Astrocyte (in vitro differentiated cells and primary cell): ENCODE data around the gene PPIA. TPM values are rescaled to one million over a fixed set of nuclear protein-coding genes. Genes with fewer than 3 reads are reported as not detected.

Experiments
- DNase-seq: peaks from one replicate; pipeline ENCODE4 v3.0.0-alpha.2; 2010; ENCODE audit warnings: low read depth
- FAIRE-seq: peaks from 2 replicates; lab custom pipeline; 2011; peaks lifted over from hg19 to GRCh38; lab: Jason Lieb, UNC
- H2AFZ ChIP-seq: 2 replicates; pipeline ENCODE4 v1.6.0; 2012; ENCODE audit warnings: low read depth, low read length, inconsistent platforms
- H3K27ac ChIP-seq: 2 replicates; pipeline ENCODE4 v1.5.1; 2011; ENCODE audit warnings: low read depth, low read length, inconsistent platforms
- H3K27me3 ChIP-seq: 2 replicates; pipeline ENCODE4 v1.6.0; 2011; ENCODE audit warnings: low read length, inconsistent platforms; ENCODE audit not compliant: insufficient read depth
- H3K36me3 ChIP-seq: 2 replicates; pipeline ENCODE4 v1.5.1; 2011; ENCODE audit warnings: low read length, inconsistent platforms; ENCODE audit not compliant: insufficient read depth
- H3K4me1 ChIP-seq: 2 replicates; pipeline ENCODE4 v1.5.1; 2011; ENCODE audit warnings: low read length, inconsistent platforms; ENCODE audit not compliant: insufficient read depth
- H3K4me2 ChIP-seq: 2 replicates; pipeline ENCODE4 v1.6.0; 2012; ENCODE audit warnings: low read length, inconsistent platforms
- H3K4me3 ChIP-seq: 2 replicates; pipeline ENCODE4 v1.5.1; 2011; ENCODE audit warnings: low read depth, mild to moderate bottlenecking, low read length, inconsistent platforms; ENCODE audit not compliant: insufficient read depth
- H3K79me2 ChIP-seq: 2 replicates; pipeline ENCODE4 v1.6.0; 2012; ENCODE audit warnings: mild to moderate bottlenecking, low read length, inconsistent platforms; ENCODE audit not compliant: insufficient read depth
- H3K9ac ChIP-seq: 2 replicates; pipeline ENCODE4 v1.6.0; 2012; ENCODE audit warnings: mild to moderate bottlenecking, low read length, inconsistent platforms
- H3K9me3 ChIP-seq: 2 replicates; pipeline ENCODE4 v1.5.1; 2012; ENCODE audit warnings: low read depth, mild to moderate bottlenecking, low read length, inconsistent platforms; ENCODE audit not compliant: insufficient read depth
- H4K20me1 ChIP-seq: 2 replicates; pipeline ENCODE4 v1.6.0; 2012; ENCODE audit warnings: low read length, inconsistent platforms; ENCODE audit not compliant: insufficient read depth
- H3K27ac Mint-ChIP-seq: one replicate; pipeline ENCODE4 v1.8.0; 2021; ENCODE audit warnings: mild to moderate bottlenecking, mixed read lengths; ENCODE audit not compliant: unreplicated experiment
- H3K27me3 Mint-ChIP-seq: one replicate; pipeline ENCODE4 v1.8.0; 2021; ENCODE audit warnings: low read depth, mixed read lengths; ENCODE audit not compliant: unreplicated experiment
- H3K36me3 Mint-ChIP-seq: one replicate; pipeline ENCODE4 v1.8.0; 2021; ENCODE audit warnings: low read depth, mixed read lengths; ENCODE audit not compliant: unreplicated experiment
- H3K4me1 Mint-ChIP-seq: one replicate; pipeline ENCODE4 v1.8.0; 2021; ENCODE audit warnings: low read depth, mixed read lengths; ENCODE audit not compliant: unreplicated experiment
- H3K4me3 Mint-ChIP-seq: one replicate; pipeline ENCODE4 v1.8.0; 2021; ENCODE audit warnings: mild to moderate bottlenecking, moderate library complexity, mixed read lengths; ENCODE audit not compliant: unreplicated experiment
- H3K9me3 Mint-ChIP-seq: one replicate; pipeline ENCODE4 v1.8.0; 2021; ENCODE audit warnings: mild to moderate bottlenecking, mixed read lengths; ENCODE audit not compliant: unreplicated experiment
- EZH2 ChIP-seq: IDR thresholded peaks from 2 replicates; pipeline ENCODE4 v1.6.1; 2012; ENCODE audit warnings: mild to moderate bottlenecking, low read length, inconsistent platforms; ENCODE audit not compliant: insufficient read depth
- total RNA-seq: library from RNA; stranded (reverse); gene quantifications from 2 replicates; pipeline ENCODE4 v1.2.1, GENCODE V29; 2021
- TF ChIP-seq, protein P1 (sequence below): IDR thresholded peaks from 2 replicates; pipeline ENCODE4 v1.5.1; 2011; ENCODE audit warnings: low read depth, mild to moderate bottlenecking, inconsistent platforms, low read length, moderate library complexity; ENCODE audit not compliant: insufficient read depth

PPIA gene
- total RNA-seq, 1 donor from 2014 or later = 1,628 TPM

DNA sequence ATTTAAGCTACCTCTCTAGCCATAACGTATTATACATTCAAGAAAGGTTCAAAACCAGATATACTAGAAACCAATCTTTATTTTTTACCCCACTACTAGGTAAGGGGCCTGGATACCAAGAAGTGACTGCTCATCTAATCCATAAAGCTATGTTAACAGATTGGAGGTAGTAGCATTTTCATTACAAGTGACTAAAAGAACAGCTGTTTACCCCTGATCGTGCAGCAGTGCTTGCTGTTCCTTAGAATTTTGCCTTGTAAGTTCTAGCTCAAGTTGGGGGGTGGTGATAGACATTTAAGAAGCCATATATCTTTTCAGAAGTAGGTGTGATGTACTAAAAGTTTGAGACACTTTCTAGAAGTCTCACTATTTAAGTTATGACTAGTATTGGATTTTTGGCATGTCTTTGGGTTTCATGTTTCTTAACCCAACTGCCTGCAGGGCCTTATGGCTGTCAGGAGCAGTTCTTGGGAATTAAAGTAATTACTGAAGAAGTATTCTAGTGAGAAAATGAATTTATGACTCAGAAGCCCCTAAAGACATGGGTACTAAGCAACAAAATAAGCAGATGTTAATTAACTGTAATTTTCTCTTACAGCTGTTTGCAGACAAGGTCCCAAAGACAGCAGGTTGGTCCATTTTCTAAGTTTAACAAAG, 2.3 kb downstream of the PPIA start:
- Mint-ChIP-seq H3K27me3 (no peaks in the 10 kb centered on the region), H3K27ac (no peak overlapping the region), H3K4me1 (peaks cover 19% of the 10 kb centered on the region), H3K36me3 (peaks cover 17% of the 10 kb centered on the region), H3K4me3 (peak overlapping the region; percentile 98), H3K9me3 (no peaks in the 10 kb centered on the region)
- peak; percentile 22 for DNase-seq
- Histone ChIP-seq H3K4me1 (peaks cover 27% of the 10 kb centered on the region), H2AFZ (no peak overlapping the region), H3K27ac (peak overlapping the region; percentile 3), H3K79me2 (peaks cover 53% of the 10 kb centered on the region), H3K9me3 (no peaks in the 10 kb centered on the region), H3K27me3 (no peaks in the 10 kb centered on the region), H4K20me1 (peaks cover 66% of the 10 kb centered on the region), H3K4me2 (peak overlapping the region; percentile 88), H3K9ac (peak overlapping the region; percentile 100), H3K4me3 (peak overlapping the region; percentile 78), H3K36me3 (peaks cover 46% of the 10 kb centered on the region)
- FAIRE-seq = no peak
- TF ChIP-seq EZH2 = no peak
- TF ChIP-seq, protein P1, sequence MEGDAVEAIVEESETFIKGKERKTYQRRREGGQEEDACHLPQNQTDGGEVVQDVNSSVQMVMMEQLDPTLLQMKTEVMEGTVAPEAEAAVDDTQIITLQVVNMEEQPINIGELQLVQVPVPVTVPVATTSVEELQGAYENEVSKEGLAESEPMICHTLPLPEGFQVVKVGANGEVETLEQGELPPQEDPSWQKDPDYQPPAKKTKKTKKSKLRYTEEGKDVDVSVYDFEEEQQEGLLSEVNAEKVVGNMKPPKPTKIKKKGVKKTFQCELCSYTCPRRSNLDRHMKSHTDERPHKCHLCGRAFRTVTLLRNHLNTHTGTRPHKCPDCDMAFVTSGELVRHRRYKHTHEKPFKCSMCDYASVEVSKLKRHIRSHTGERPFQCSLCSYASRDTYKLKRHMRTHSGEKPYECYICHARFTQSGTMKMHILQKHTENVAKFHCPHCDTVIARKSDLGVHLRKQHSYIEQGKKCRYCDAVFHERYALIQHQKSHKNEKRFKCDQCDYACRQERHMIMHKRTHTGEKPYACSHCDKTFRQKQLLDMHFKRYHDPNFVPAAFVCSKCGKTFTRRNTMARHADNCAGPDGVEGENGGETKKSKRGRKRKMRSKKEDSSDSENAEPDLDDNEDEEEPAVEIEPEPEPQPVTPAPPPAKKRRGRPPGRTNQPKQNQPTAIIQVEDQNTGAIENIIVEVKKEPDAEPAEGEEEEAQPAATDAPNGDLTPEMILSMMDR = no peak

DNA sequence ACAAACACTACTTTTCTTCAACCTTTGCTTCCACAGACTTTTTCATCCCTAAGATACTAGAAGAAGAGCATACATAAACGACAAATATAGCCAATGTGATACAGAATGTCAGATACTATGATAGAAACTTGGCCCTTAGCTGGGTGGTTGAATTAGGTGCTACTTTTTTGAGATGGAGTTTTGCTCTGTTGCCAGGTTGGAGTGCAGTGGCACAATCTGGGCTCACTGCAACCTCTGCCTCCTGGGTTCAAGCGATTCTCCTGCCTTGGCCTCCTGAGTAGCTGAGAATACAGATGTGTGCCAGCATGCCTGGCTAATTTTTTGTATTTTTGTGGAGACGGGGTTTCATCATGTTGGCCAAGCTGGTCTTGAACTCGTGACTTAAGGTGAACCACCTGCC, 3.5 kb downstream of the PPIA start:
- H3K9me3 Mint-ChIP-seq = no peaks in the 10 kb centered on the region
- peaks cover 53% of the 10 kb centered on the region for H3K79me2 ChIP-seq
- TF ChIP-seq EZH2 = no peak
- TF ChIP-seq, protein P1 = no peak
- peak overlapping the region; percentile 61 for H3K4me3 Mint-ChIP-seq
- H3K4me3 ChIP-seq = no peak overlapping the region
- H3K36me3 Mint-ChIP-seq = peaks cover 17% of the 10 kb centered on the region
- peaks cover 27% of the 10 kb centered on the region for H3K4me1 ChIP-seq
- FAIRE-seq = no peak
- peak overlapping the region; percentile 88 for H3K4me2 ChIP-seq
- H3K9ac ChIP-seq = peak overlapping the region; percentile 11
- peaks cover 19% of the 10 kb centered on the region for H3K4me1 Mint-ChIP-seq
- H3K27ac ChIP-seq = no peak overlapping the region
- no peaks in the 10 kb centered on the region for H3K9me3 ChIP-seq
- no peak overlapping the region for H2AFZ ChIP-seq
- H4K20me1 ChIP-seq = peaks cover 71% of the 10 kb centered on the region
- no peak for DNase-seq
- no peak overlapping the region for H3K27ac Mint-ChIP-seq
- H3K27me3 ChIP-seq = no peaks in the 10 kb centered on the region
- H3K27me3 Mint-ChIP-seq = no peaks in the 10 kb centered on the region
- H3K36me3 ChIP-seq = peaks cover 47% of the 10 kb centered on the region

DNA sequence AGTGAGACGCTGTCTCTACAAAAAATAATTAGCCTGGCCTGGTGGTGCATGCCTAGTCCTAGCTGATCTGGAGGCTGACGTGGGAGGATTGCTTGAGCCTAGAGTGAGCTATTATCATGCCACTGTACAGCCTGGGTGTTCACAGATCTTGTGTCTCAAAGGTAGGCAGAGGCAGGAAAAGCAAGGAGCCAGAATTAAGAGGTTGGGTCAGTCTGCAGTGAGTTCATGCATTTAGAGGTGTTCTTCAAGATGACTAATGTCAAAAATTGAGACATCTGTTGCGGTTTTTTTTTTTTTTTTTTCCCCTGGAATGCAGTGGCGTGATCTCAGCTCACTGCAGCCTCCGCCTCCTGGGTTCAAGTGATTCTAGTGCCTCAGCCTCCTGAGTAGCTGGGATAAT, 5.4 kb downstream of the PPIA start:
- peak overlapping the region; percentile 51 for H3K4me3 Mint-ChIP-seq
- no peaks in the 10 kb centered on the region for H3K27me3 ChIP-seq
- H3K79me2 ChIP-seq = peaks cover 44% of the 10 kb centered on the region
- peaks cover 19% of the 10 kb centered on the region for H3K4me1 Mint-ChIP-seq
- H3K9me3 Mint-ChIP-seq = no peaks in the 10 kb centered on the region
- DNase-seq (peak; percentile 63), FAIRE-seq (no peak)
- H3K9me3 ChIP-seq = no peaks in the 10 kb centered on the region
- H3K36me3 Mint-ChIP-seq = peaks cover 18% of the 10 kb centered on the region
- TF ChIP-seq, protein P1 = no peak
- no peak for TF ChIP-seq EZH2
- H3K27ac ChIP-seq = peak overlapping the region; percentile 28
- peak overlapping the region; percentile 17 for H3K9ac ChIP-seq
- H3K4me2 ChIP-seq = peak overlapping the region; percentile 54
- H3K36me3 ChIP-seq = peaks cover 47% of the 10 kb centered on the region
- no peaks in the 10 kb centered on the region for H3K27me3 Mint-ChIP-seq
- no peak overlapping the region for H2AFZ ChIP-seq
- no peak overlapping the region for H3K4me3 ChIP-seq
- no peak overlapping the region for H3K27ac Mint-ChIP-seq
- peaks cover 24% of the 10 kb centered on the region for H3K4me1 ChIP-seq
- H4K20me1 ChIP-seq = peaks cover 71% of the 10 kb centered on the region
